Thoracic aorta (tissue), 2 donors: ENCODE results near the gene SRSF12. TPM values are rescaled to one million over a fixed set of nuclear protein-coding genes. Genes with fewer than 3 reads are reported as not detected.

Source experiments
- ATAC-seq: fragments of 150-250 bp; one replicate; pipeline ENCODE4 v1.8.0; 2017; ENCODE audit warnings: low read depth; ENCODE audit not compliant: insufficient number of reproducible peaks, low FRiP score
- DNase-seq: peaks from one replicate; pipeline ENCODE4 v3.0.0-alpha.2; 2020; ENCODE audit warnings: low spot score
- H3K27ac ChIP-seq, 2 donors: fragments of 200-600 bp; sonication (generic); 1 replicate in 1 of 2; 2 replicates in 1 of 2; pipeline ENCODE4 v1.5.1; 2016; ENCODE audit warnings: mild to moderate bottlenecking in 2 of 2, moderate library complexity in 2 of 2
- H3K27me3 ChIP-seq: fragments of 200-600 bp; sonication (generic); replicated peaks from 2 replicates; pipeline ENCODE4 v1.6.0; 2016; ENCODE audit warnings: mild to moderate bottlenecking; ENCODE audit not compliant: insufficient read depth
- H3K36me3 ChIP-seq: fragments of 200-600 bp; sonication (generic); one replicate; pipeline ENCODE4 v1.5.1; 2016
- H3K4me1 ChIP-seq, 2 donors: fragments of 200-600 bp; sonication (generic); 1 replicate in 1 of 2; 2 replicates in 1 of 2; pipeline versions ENCODE4 v1.5.1 to v1.6.0; 2016; ENCODE audit warnings: low read depth in 2 of 2, mild to moderate bottlenecking in 1 of 2; ENCODE audit not compliant: control insufficient read depth in 1 of 2
- H3K4me3 ChIP-seq: fragments of 200-600 bp; sonication (generic); 2 replicates; pipeline ENCODE4 v1.5.1; 2016; ENCODE audit warnings: mild to moderate bottlenecking
- H3K9me3 ChIP-seq: fragments of 200-600 bp; sonication (generic); 2 replicates; pipeline ENCODE4 v1.5.1; 2016
- total RNA-seq, 2 donors: library from RNA; depleted of rRNA; stranded (reverse); fragments of >200 nt; gene quantifications; one replicate each; pipeline versions ENCODE4 v1.1.0 to v1.2.3, GENCODE V29; 2016
- TF ChIP-seq, protein P1 (sequence below): fragments of 200-600 bp; sonication (generic); IDR thresholded peaks from one replicate; pipeline ENCODE4 v1.5.1; 2019; ENCODE audit warnings: antibody characterized with exemption

The SRSF12 gene
- total RNA-seq, 2 donors from 2014 or later: 0.41 to 1.3 TPM

DNA sequence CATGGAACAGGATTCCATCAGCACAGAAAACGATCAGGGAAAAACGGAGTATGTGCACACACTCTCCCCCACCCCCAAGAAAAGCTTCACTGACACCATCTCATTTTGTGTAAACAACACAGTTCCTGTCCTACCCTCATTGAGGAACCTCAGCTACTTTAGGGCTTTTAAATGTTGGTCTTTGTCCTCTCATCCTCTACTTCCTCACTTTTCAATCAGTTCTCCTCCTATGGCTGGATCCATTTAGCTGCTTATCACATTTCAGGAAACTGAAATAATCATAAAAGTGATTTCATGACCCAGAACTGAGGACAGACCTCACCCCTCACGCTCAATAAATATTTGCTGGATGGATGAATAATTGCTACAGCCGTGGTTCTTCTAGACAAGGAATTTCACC is 70.4 kb downstream of the SRSF12 start:
- TF ChIP-seq, protein P1, sequence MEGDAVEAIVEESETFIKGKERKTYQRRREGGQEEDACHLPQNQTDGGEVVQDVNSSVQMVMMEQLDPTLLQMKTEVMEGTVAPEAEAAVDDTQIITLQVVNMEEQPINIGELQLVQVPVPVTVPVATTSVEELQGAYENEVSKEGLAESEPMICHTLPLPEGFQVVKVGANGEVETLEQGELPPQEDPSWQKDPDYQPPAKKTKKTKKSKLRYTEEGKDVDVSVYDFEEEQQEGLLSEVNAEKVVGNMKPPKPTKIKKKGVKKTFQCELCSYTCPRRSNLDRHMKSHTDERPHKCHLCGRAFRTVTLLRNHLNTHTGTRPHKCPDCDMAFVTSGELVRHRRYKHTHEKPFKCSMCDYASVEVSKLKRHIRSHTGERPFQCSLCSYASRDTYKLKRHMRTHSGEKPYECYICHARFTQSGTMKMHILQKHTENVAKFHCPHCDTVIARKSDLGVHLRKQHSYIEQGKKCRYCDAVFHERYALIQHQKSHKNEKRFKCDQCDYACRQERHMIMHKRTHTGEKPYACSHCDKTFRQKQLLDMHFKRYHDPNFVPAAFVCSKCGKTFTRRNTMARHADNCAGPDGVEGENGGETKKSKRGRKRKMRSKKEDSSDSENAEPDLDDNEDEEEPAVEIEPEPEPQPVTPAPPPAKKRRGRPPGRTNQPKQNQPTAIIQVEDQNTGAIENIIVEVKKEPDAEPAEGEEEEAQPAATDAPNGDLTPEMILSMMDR: no peak

More for the DNA sequence above, 70.4 kb downstream of the SRSF12 start:
- Histone ChIP-seq H3K27ac (no peak overlapping the region), H3K4me1 (peaks cover 0 to 3% of the 10 kb centered on the region in 2 donors), H3K36me3 (no peaks in the 10 kb centered on the region), H3K27me3 (no peaks in the 10 kb centered on the region), H3K4me3 (no peak overlapping the region), H3K9me3 (no peaks in the 10 kb centered on the region)
- DNase-seq (no peak), ATAC-seq (no peak)

Other genes with a start within 250 kb of the SRSF12 start
- gene RNGTT, start 154.5 kb downstream of the SRSF12 start, total RNA-seq: 10 to 100 TPM; 13.5 to 20.5 TPM
- 100 to 1,000 TPM; 217 to 297 TPM for gene PNRC1, start 37.3 kb downstream of the SRSF12 start, total RNA-seq
- 10 to 100 TPM; 23.7 to 58.6 TPM for gene PM20D2, start 28.0 kb upstream of the SRSF12 start, total RNA-seq
- 1 to 10 TPM in 1 of 2 donors, not detected in 1; 5.4 TPM for gene GABRR1, start 99.3 kb upstream of the SRSF12 start, total RNA-seq
- 1 to 10 TPM in 1 of 2 donors, not detected in 1; 2.0 TPM for gene GABRR2, start 197.2 kb upstream of the SRSF12 start, total RNA-seq
- 10 to 100 TPM; 33.2 to 58.5 TPM for gene UBE2J1, start 234.7 kb upstream of the SRSF12 start, total RNA-seq